ENCODE data around the gene EXOC4.
"Not testable (repeated sequence)": the region's sequence is repeated elsewhere in the genome, so short reads cannot be mapped to it uniquely, and the experiment has no call there.

EXOC4 gene

GRCh38 chr7:133252858-133253518 is at the start of gene EXOC4:
TSS of gene EXOC4 (plus strand) at chr7:133253078.
- Histone ChIP-seq H3K4me2 (peak within 1 kb of the TSS; percentile 80 to 98 (median 91)), H3K9me3 (replicated peaks in 1 of 11) (peaks cover 0 to 13% (median 9%) of the 10 kb centered on the region in 11 experiments; a peak in 14 of 22 replicates), H4K20me1 (peaks cover 0 to 9% (median 0%) of the 10 kb centered on the region in 11 experiments; a peak in 2 of 22 replicates), H3K27ac (peak within 1 kb of the TSS; percentile 77 to 91 (median 86)), H3K4me3 (peak within 1 kb of the TSS; percentile 70 to 91 (median 82)), H3K4me1 (peaks cover 21 to 28% (median 26%) of the 10 kb centered on the region in 10 experiments), H3K36me3 (peaks cover 0 to 19% (median under 1%) of the 10 kb centered on the region in 11 experiments; a peak in 6 of 22 replicates), H3K27me3 (no peaks in the 10 kb centered on the region), H3K9ac (peak within 1 kb of the TSS; percentile 74 to 94 (median 87))
- TF ChIP-seq Cebpa-rat (IDR thresholded peaks at IDR 0.05): no peak

DNA sequence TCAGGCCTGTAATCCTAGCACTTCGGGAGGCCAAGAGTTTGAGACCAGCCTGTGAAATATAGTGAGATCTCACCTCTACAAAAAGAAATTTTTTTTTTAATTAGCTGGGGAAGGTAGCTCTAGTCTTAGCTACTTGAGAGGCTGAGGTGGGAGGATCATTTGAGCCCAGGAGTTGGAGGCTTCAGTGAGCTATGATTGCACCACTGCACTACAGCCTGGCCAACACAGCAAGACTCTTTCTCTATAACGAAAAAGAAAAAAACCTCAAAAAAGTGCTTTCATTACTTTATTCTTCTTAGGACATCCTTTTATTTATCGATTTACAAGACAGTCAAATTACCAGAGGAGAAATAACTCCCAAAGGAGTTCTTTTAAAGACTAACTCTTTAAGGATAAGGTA is 49.4 kb upstream of the EXOC4 start:
- Histone ChIP-seq H3K9ac (no peak overlapping the region), H3K27me3 (no peaks in the 10 kb centered on the region), H3K4me3 (no peak overlapping the region), H3K9me3 (replicated peaks in 1 of 11) (peaks cover 7 to 17% (median 10%) of the 10 kb centered on the region in 11 experiments; a peak in 19 of 22 replicates), H3K27ac (no peak overlapping the region), H3K4me2 (no peak overlapping the region), H3K36me3 (no peaks in the 10 kb centered on the region), H3K4me1 (no peaks in the 10 kb centered on the region), H4K20me1 (no peaks in the 10 kb centered on the region)
- no peak for TF ChIP-seq Cebpa-rat (IDR thresholded peaks at IDR 0.05)

GRCh38 chr7:133207687-133208086 is 45.2 kb upstream of the EXOC4 start:
- H3K9me3 ChIP-seq (replicated peaks in 1 of 11): peaks cover 7 to 20% (median 13%) of the 10 kb centered on the region in 11 experiments; a peak in 20 of 22 replicates
- no peaks in the 10 kb centered on the region for H3K27me3 ChIP-seq
- no peak overlapping the region for H3K4me3 ChIP-seq
- H3K4me2 ChIP-seq: no peak overlapping the region
- H3K36me3 ChIP-seq: no peaks in the 10 kb centered on the region
- no peaks in the 10 kb centered on the region for H3K4me1 ChIP-seq
- H4K20me1 ChIP-seq: no peaks in the 10 kb centered on the region
- no peak overlapping the region for H3K9ac ChIP-seq
- no peak overlapping the region for H3K27ac ChIP-seq
- TF ChIP-seq Cebpa-rat (IDR thresholded peaks at IDR 0.05): no peak

DNA sequence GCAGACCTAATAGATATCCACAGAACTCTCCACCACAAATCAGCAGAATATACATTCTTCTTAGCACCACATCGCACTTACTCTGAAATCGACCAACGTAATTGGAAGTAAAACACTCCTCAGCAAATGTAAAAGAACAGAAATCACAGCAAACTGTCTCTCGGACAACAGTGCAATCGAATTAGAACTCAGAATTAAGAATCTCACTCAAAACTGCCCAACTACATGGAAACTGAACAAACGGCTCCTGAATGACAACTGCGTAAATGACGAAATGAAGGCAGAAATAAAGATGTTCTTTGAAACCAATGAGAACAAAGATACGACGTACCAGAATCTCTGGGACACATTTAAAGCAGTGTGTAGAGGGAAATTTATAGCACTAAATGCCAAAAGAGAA is 42.1 kb upstream of the EXOC4 start:
- H3K27me3 ChIP-seq, H3K27ac ChIP-seq: not testable (repeated sequence)

GRCh38 chr7:133213772-133214171 is 39.1 kb upstream of the EXOC4 start:
- not testable (repeated sequence) for H3K4me1 ChIP-seq; H3K36me3 ChIP-seq; H3K4me3 ChIP-seq; H3K9me3 ChIP-seq (replicated peaks in 1 of 11); H3K27me3 ChIP-seq; H3K9ac ChIP-seq; H3K27ac ChIP-seq; H3K4me2 ChIP-seq; H4K20me1 ChIP-seq

More for the DNA sequence above, 42.1 kb upstream of the EXOC4 start:
- H3K9me3 ChIP-seq (replicated peaks in 1 of 11): peaks cover 7 to 24% (median 13%) of the 10 kb centered on the region in 11 experiments; a peak in 20 of 22 replicates
- H3K9ac ChIP-seq, H3K36me3 ChIP-seq, H4K20me1 ChIP-seq, H3K4me2 ChIP-seq, H3K4me1 ChIP-seq, H3K4me3 ChIP-seq: not testable (repeated sequence)

GRCh38 chr7:133217773-133218172 is 35.1 kb upstream of the EXOC4 start:
- H3K27ac ChIP-seq: no peak overlapping the region
- no peak for TF ChIP-seq Cebpa-rat (IDR thresholded peaks at IDR 0.05)
- peaks cover 0 to 6% (median 0%) of the 10 kb centered on the region in 10 experiments; a peak in 2 of 20 replicates for H3K4me1 ChIP-seq
- H3K36me3 ChIP-seq: no peaks in the 10 kb centered on the region
- no peak overlapping the region for H3K4me3 ChIP-seq
- H4K20me1 ChIP-seq: no peaks in the 10 kb centered on the region
- H3K9me3 ChIP-seq (replicated peaks in 1 of 11): peaks cover 0 to 10% (median 6%) of the 10 kb centered on the region in 11 experiments; a peak in 11 of 22 replicates
- H3K9ac ChIP-seq: no peak overlapping the region
- no peaks in the 10 kb centered on the region for H3K27me3 ChIP-seq
- H3K4me2 ChIP-seq: no peak overlapping the region

- no peak for TF ChIP-seq Cebpa-rat (IDR thresholded peaks at IDR 0.05)
- Histone ChIP-seq H3K4me2 (no peak overlapping the region), H3K9ac (no peak overlapping the region), H3K4me3 (no peak overlapping the region), H3K27ac (no peak overlapping the region), H3K36me3 (no peaks in the 10 kb centered on the region; a peak in 1 of 22 replicates), H3K4me1 (peaks cover 0 to 11% (median 7%) of the 10 kb centered on the region in 10 experiments; a peak in 15 of 20 replicates), H3K27me3 (no peaks in the 10 kb centered on the region), H3K9me3 (replicated peaks in 1 of 11) (peaks cover 27 to 37% (median 33%) of the 10 kb centered on the region in 11 experiments), H4K20me1 (no peaks in the 10 kb centered on the region)
These were observed 22.2 kb upstream of the EXOC4 start for GRCh38 chr7:133230591-133231194.

- H3K27me3 ChIP-seq: no peaks in the 10 kb centered on the region
- no peaks in the 10 kb centered on the region for H4K20me1 ChIP-seq
- no peaks in the 10 kb centered on the region for H3K4me1 ChIP-seq
- no peak overlapping the region for H3K9ac ChIP-seq
- H3K4me2 ChIP-seq: no peak overlapping the region
- no peaks in the 10 kb centered on the region for H3K36me3 ChIP-seq
- no peak overlapping the region for H3K27ac ChIP-seq
- H3K9me3 ChIP-seq (replicated peaks in 1 of 11): peaks cover 8 to 14% (median 13%) of the 10 kb centered on the region in 11 experiments; a peak in 20 of 22 replicates
- no peak overlapping the region for H3K4me3 ChIP-seq
- no peak for TF ChIP-seq Cebpa-rat (IDR thresholded peaks at IDR 0.05)
These were observed 19.7 kb upstream of the EXOC4 start for GRCh38 chr7:133233142-133233541.

DNA sequence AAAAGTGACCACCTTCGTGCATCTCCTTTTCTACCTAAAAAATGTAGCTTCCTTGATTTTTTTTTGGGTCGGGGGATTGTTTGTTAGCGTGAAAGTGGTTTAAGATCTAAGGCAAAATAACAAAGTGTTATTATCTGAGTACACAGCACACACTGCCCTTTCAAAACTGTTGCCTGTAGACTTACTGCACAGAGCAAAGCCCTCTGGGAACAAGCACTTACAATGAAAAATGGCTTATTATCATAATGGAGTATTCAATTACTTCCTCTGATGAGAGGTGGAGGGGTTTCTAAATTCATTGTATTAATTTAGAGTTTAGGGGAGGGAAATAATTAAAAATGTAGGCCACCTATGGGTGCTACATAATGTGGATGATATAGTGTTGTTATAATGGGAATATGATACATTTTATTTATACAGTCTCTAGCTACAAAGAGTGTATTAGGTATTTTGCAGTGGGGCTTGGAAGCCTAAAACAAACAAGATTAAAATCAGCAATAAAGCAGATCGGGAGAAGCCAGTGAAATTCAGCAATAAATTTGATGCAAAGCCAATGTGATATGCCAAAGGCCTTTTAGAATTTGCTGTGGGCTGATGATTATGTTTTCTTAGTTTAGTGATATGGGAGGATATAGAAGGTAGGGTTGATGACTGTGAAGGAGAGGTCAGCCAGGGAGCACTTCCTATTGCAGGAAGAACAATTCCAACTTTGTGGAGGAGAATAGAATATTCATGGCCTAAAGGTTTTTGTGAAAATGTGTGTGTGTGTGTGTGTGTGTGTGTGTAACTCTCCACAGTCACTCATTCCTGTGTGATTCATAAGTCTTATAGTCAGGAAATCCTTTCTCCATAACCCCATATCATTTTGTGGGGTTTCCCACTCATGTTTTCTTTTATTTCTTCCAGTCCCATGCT is 17.7 kb upstream of the EXOC4 start:
- Histone ChIP-seq H3K4me2 (no peak overlapping the region), H3K27me3 (no peaks in the 10 kb centered on the region), H3K27ac (no peak overlapping the region), H3K9ac (no peak overlapping the region), H3K36me3 (no peaks in the 10 kb centered on the region), H4K20me1 (no peaks in the 10 kb centered on the region), H3K4me1 (no peaks in the 10 kb centered on the region), H3K9me3 (replicated peaks in 1 of 11) (no peaks in the 10 kb centered on the region), H3K4me3 (no peak overlapping the region)
- TF ChIP-seq Cebpa-rat (IDR thresholded peaks at IDR 0.05): no peak
